NT2/D1 (cell line): ENCODE results near the gene CINP.

Source experiments
- SUZ12 ChIP-seq: IDR thresholded peaks from 2 replicates; pipeline ENCODE4 v1.6.1; 2011; ENCODE audit not compliant: insufficient read length, insufficient read depth; ENCODE audit errors: extremely low read depth
- YY1 ChIP-seq: IDR thresholded peaks from 2 replicates; pipeline ENCODE4 v1.6.1; 2011; ENCODE audit not compliant: insufficient read length, insufficient read depth

DNA sequence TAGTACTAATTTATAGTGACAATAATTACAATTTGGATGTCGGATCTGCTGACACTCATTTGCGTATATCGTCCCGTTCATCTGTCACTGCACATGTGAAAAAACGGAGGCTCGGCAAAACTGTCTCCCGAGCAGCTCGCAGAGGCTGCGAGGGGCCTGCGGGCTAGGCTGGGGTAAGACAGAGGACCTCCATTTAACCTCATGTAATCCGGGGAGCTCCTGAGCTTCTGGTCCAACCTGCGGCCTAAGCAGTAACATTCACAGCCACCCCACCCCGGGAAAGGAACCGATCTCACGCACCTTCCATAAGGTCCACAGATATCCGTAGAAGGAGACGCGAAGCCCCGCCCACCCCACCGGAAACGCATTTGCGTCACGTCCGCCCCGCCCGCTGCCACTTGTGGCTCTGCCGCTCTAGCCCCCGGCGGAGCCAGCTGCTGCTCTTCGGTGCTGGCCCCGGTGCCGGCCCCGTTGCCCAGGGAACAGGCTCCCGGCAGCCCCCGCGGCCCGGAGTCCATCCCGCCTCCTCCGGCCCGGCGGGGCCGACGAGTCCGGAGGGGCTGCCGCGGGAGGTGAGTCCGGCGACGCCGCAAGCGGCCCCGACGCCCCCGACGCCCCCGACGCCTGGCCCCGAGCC is at the start of gene CINP, which contains the start of gene TECPR2:
- TF ChIP-seq SUZ12 (no peak), YY1 (no peak)
